GM12872 (cell line): ENCODE results near the gene HSP90AB1.

Experiments used
- TF ChIP-seq, protein P1 (sequence below): IDR thresholded peaks from 3 replicates; pipeline ENCODE4 v1.5.1; 2011; ENCODE audit warnings: low read depth, mild to moderate bottlenecking, low read length, moderate library complexity; ENCODE audit not compliant: insufficient read depth

HSP90AB1 gene

DNA sequence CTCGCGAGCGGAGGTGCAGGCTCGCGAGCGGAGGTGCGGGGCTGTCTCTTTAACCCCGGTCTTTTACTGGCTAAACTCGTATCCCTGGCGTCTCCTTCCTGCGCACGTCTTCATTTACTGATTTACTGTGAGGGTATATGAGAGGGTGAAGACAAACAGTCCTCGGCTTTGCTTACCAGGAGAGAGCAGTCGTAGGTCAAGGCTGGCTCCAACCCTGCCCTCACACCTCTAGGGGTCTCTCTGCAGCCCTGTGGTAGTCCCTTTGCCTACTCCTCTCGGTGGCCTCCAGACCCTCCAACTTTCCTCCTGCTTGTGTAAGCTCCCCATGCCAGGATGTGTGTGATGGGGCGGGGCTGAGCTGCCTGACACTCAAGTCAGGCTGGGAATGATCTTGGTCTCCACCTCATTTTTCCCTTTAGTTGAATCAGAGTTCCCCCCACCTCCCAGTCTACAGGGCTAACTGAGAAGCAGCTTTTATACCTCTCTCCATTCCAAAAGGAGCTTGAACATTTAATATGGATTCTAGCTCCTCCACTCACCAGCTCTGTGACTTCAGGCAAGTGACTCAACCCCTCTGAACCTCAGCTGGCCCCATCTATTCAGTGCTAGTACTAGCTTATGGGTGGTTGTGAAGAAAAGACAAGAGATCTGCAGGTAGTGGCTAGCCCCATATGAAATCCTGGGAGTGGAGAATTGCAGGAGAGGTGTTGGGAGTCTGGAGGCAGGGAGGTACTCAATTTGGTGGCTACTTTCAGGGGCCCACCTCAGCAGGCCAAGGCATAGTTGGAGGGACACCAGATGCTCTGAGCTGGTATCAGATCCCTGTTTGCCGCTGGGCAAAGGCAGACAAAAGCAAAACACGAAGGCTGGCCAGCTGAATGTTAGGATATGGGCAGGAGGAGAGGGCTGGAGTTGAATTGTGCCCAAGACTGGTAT, 22.6 kb upstream of the HSP90AB1 start:
- TF ChIP-seq, protein P1, sequence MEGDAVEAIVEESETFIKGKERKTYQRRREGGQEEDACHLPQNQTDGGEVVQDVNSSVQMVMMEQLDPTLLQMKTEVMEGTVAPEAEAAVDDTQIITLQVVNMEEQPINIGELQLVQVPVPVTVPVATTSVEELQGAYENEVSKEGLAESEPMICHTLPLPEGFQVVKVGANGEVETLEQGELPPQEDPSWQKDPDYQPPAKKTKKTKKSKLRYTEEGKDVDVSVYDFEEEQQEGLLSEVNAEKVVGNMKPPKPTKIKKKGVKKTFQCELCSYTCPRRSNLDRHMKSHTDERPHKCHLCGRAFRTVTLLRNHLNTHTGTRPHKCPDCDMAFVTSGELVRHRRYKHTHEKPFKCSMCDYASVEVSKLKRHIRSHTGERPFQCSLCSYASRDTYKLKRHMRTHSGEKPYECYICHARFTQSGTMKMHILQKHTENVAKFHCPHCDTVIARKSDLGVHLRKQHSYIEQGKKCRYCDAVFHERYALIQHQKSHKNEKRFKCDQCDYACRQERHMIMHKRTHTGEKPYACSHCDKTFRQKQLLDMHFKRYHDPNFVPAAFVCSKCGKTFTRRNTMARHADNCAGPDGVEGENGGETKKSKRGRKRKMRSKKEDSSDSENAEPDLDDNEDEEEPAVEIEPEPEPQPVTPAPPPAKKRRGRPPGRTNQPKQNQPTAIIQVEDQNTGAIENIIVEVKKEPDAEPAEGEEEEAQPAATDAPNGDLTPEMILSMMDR, result peak; percentile 50; the same call in 2 of the 3 replicates

DNA sequence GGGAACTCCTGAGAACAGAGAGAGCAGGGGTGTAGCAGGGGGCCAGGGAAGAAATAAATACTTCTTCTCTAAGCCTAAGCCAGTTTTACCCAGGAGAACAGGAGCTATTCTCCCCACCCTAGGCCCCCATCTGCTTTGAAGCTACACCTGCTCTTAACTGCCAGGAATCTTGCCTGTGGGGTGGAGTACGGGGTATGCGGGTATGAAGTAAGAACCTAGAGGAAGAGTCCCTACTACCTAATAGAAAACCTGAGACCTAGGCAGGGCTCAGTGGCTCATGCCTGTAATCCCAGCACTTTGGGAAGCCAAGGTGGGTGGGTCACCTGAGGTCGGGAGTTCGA, 22.0 kb upstream of the HSP90AB1 start:
- TF ChIP-seq, protein P1, result no peak

DNA sequence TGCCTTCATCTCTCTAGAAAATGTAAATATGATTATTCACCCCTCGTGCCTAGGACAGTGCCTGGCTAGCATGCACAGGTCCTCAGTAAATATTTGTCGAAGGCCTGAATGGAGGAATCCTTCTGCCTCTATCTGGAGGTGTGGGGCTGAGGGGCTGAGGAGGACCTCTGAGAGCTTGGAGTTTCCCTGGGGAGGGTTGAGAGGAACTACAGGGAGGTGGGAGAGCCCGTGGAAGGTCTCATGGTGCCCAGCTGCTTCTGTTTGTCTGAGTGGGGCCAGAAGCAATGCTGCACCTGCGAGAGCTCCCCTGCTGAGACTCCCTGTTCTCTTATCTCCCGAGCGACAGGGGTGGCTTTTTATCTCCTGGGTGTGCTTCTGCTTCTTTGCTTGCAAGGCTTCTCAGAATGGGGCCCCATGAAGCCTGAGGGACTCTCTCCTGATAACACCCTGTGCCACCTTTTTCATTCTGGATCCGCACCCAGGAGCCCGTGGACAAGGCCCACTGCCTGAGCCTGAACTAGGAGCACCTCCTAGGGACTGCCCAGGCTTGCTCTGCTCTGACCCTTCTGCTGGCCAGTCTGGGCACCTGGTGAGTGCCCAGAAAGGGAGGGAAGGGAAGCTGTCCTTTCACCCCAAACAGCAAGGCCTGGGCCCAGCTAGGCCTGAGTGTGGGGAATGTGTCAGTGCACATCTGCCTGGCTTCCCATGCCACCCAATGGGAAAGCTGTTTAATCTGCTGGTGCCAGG, 21.1 kb upstream of the HSP90AB1 start:
- TF ChIP-seq, protein P1, result no peak

DNA sequence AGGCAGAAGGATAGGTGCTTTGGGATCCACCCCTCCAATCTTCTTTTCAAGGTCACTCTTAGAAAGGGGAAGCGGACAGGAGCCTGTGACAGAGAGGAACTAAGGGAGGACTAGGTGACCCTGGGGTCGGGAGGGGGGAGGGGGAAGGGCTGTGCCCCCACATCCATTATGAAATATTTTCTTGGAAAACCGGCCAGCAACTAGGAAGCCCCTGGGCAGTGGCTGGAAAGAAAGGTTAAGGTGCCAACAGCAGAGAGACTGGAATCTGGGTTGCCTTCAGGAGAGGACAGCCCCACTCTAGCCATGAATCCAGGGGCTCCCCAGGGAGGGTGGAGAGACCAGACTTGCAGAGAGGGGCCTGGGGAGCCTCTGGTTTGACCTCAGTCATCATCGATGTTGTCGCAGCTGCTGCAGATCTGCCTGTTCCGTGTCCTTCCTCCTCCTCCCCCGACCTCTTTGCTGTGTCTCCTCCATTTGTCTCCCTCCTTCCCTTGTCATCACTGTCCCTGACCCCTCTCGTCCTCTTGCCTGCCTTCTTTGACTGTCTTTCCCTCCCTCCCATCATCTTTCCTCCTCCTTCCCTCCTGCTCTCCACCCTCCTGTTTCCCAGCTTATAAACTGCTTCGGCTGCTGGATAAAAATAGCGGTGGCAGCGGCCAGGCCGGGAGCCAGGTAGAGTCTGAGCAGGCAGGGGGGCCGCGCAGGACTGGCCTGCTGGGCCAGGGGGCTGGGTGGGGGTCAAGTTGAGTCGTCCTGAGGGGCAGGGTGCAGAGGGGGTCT, 20.3 kb upstream of the HSP90AB1 start:
- TF ChIP-seq, protein P1, result no peak

DNA sequence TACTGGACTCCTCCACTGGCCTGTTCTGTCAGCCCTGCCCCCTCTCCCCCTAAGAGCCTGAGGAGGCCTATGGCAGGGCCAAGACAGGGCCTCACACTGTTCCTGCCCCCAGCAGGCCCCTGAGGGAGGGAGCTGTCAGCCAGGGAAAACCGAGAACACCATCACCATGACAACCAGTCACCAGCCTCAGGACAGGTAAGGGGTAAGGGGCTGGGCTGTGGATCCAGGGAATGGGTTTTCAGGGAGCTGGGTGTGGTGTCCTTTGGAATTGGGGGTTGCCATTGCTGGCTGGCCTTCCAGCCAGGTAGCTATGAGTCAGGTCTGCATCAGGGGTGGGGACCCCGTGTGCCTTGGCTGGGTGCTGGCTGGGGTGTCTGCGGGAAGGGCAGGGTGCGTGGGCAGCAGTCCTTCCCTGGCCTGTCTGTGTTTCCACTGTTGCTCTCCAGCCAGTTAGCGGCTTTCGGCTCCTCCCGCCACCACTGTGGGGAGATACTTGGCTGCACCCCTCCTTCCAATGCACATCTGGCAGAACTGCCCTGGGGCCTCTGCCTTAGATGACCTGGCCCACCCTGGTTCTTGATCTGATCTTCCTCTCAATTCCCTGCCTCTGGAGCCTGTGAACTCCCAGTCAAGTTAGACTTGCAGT, 19.6 kb upstream of the HSP90AB1 start:
- TF ChIP-seq, protein P1, result no peak

DNA sequence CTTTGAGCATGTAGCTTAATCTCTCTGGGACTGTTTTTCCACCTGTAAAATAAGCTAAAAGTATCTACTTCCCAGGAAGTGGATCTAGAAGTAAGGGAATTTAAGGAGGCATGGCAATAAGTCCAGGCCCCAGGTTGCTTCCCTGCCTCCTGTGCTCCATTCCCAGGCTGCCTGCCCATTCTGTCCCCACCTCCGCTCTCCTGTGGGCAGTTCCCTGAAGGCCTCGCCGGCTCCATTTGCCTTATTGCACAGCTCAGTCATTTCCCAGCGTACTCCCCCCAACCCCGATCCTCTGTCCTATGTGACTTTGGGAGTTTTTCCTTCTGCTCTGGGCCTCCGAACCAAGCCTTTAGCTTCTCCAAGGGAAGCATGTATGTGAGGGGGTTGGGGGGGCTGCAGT, 18.9 kb upstream of the HSP90AB1 start:
- TF ChIP-seq, protein P1, result no peak
